ENCODE results near the gene SPAG9. TPM values are rescaled to one million over a fixed set of nuclear protein-coding genes. Genes with fewer than 3 reads are reported as not detected.

SPAG9 gene
- total RNA-seq, 4 donors from 2014 or later = 39.4 to 211 (median 107) TPM

- intact Hi-C loops (cut with DNase I; ENCODE audit: low total_unique reads) = no loop called here
- no peak overlapping the region for H3K27ac ChIP-seq
- TF ChIP-seq POLR2A (IDR thresholded peaks at IDR 0.05) = no peak
- TF ChIP-seq CTCF (IDR thresholded peaks at IDR 0.05) = no peak
- no peak for DNase-seq
- H3K36me3 ChIP-seq = no peaks in the 10 kb centered on the region
- no peaks in the 10 kb centered on the region for H3K4me1 ChIP-seq
- H3K9me3 ChIP-seq = no peaks in the 10 kb centered on the region
- H3K4me3 ChIP-seq = no peak overlapping the region
- H3K27me3 ChIP-seq = no peaks in the 10 kb centered on the region
Measured at GRCh38 chr17:50993544-50993943, 127.1 kb downstream of the SPAG9 start.

- no peaks in the 10 kb centered on the region for H3K9me3 ChIP-seq
- no peak overlapping the region for H3K27ac ChIP-seq
- TF ChIP-seq CTCF (IDR thresholded peaks at IDR 0.05) (no peak), POLR2A (IDR thresholded peaks at IDR 0.05) (no peak)
- intact Hi-C loops (cut with DNase I; ENCODE audit: low total_unique reads) = no loop called here
- DNase-seq = no peak
- no peak overlapping the region for H3K4me3 ChIP-seq
- no peaks in the 10 kb centered on the region for H3K4me1 ChIP-seq
- H3K36me3 ChIP-seq = no peaks in the 10 kb centered on the region
- H3K27me3 ChIP-seq = no peaks in the 10 kb centered on the region
Measured at GRCh38 chr17:50989149-50989548, 131.5 kb downstream of the SPAG9 start.

GRCh38 chr17:50988427-50988826, 132.2 kb downstream of the SPAG9 start:
- Histone ChIP-seq H3K36me3 (no peaks in the 10 kb centered on the region), H3K27ac (no peak overlapping the region)
- intact Hi-C loops (cut with DNase I; ENCODE audit: low total_unique reads) = no loop called here

GRCh38 chr17:50986989-50987660, 133.5 kb downstream of the SPAG9 start:
- Histone ChIP-seq H3K9me3 (no peaks in the 10 kb centered on the region), H3K36me3 (no peaks in the 10 kb centered on the region), H3K27ac (no peak overlapping the region), H3K4me1 (no peaks in the 10 kb centered on the region), H3K4me3 (no peak overlapping the region), H3K27me3 (no peaks in the 10 kb centered on the region)
- intact Hi-C loops (cut with DNase I; ENCODE audit: low total_unique reads) = no loop called here
- TF ChIP-seq CTCF (IDR thresholded peaks at IDR 0.05) (no peak), POLR2A (IDR thresholded peaks at IDR 0.05) (no peak)
- no peak for DNase-seq

More at GRCh38 chr17:50988427-50988826, 132.2 kb downstream of the SPAG9 start:
- Histone ChIP-seq H3K9me3 (no peaks in the 10 kb centered on the region), H3K27me3 (no peaks in the 10 kb centered on the region), H3K4me1 (no peaks in the 10 kb centered on the region), H3K4me3 (no peak overlapping the region)
- no peak for DNase-seq
- TF ChIP-seq CTCF (IDR thresholded peaks at IDR 0.05) = no peak
- TF ChIP-seq POLR2A (IDR thresholded peaks at IDR 0.05) = no peak

GRCh38 chr17:50981279-50981678, 139.4 kb downstream of the SPAG9 start:
- TF ChIP-seq POLR2A (IDR thresholded peaks at IDR 0.05) (no peak), CTCF (IDR thresholded peaks at IDR 0.05) (no peak)

More at GRCh38 chr17:50981279-50981678, 139.4 kb downstream of the SPAG9 start:
- Histone ChIP-seq H3K27ac (no peak overlapping the region), H3K9me3 (no peaks in the 10 kb centered on the region), H3K27me3 (no peaks in the 10 kb centered on the region), H3K36me3 (no peaks in the 10 kb centered on the region), H3K4me1 (no peaks in the 10 kb centered on the region), H3K4me3 (no peak overlapping the region)
- intact Hi-C loops (cut with DNase I; ENCODE audit: low total_unique reads) = no loop called here
- DNase-seq = no peak
